Thoracic aorta (tissue), 2 donors: Measurements from ENCODE around the gene ASTL. TPM values are rescaled to one million over a fixed set of nuclear protein-coding genes. Genes with fewer than 3 reads are reported as not detected.

ENCODE experiments used
- ATAC-seq: fragments of 150-250 bp; one replicate; pipeline ENCODE4 v1.8.0; 2017; ENCODE audit warnings: low read depth; ENCODE audit not compliant: insufficient number of reproducible peaks, low FRiP score
- DNase-seq: peaks from one replicate; pipeline ENCODE4 v3.0.0-alpha.2; 2020; ENCODE audit warnings: low spot score
- H3K27ac ChIP-seq, 2 donors: fragments of 200-600 bp; sonication (generic); 1 replicate in 1 of 2; 2 replicates in 1 of 2; pipeline ENCODE4 v1.5.1; 2016; ENCODE audit warnings: mild to moderate bottlenecking in 2 of 2, moderate library complexity in 2 of 2
- H3K27me3 ChIP-seq: fragments of 200-600 bp; sonication (generic); replicated peaks from 2 replicates; pipeline ENCODE4 v1.6.0; 2016; ENCODE audit warnings: mild to moderate bottlenecking; ENCODE audit not compliant: insufficient read depth
- H3K36me3 ChIP-seq: fragments of 200-600 bp; sonication (generic); one replicate; pipeline ENCODE4 v1.5.1; 2016
- H3K4me1 ChIP-seq, 2 donors: fragments of 200-600 bp; sonication (generic); 1 replicate in 1 of 2; 2 replicates in 1 of 2; pipeline versions ENCODE4 v1.5.1 to v1.6.0; 2016; ENCODE audit warnings: low read depth in 2 of 2, mild to moderate bottlenecking in 1 of 2; ENCODE audit not compliant: control insufficient read depth in 1 of 2
- H3K4me3 ChIP-seq: fragments of 200-600 bp; sonication (generic); 2 replicates; pipeline ENCODE4 v1.5.1; 2016; ENCODE audit warnings: mild to moderate bottlenecking
- H3K9me3 ChIP-seq: fragments of 200-600 bp; sonication (generic); 2 replicates; pipeline ENCODE4 v1.5.1; 2016
- CTCF ChIP-seq: fragments of 200-600 bp; sonication (generic); IDR thresholded peaks from one replicate; pipeline ENCODE4 v1.5.1; 2019; ENCODE audit warnings: antibody characterized with exemption
- total RNA-seq, 2 donors: library from RNA; depleted of rRNA; stranded (reverse); fragments of >200 nt; gene quantifications; one replicate each; pipeline versions ENCODE4 v1.1.0 to v1.2.3, GENCODE V29; 2016

Gene ASTL
- total RNA-seq, 2 donors from 2014 or later = not detected

- H3K4me3 ChIP-seq = no peak overlapping the region
- no peaks in the 10 kb centered on the region for H3K36me3 ChIP-seq
- H3K4me1 ChIP-seq = no peaks in the 10 kb centered on the region
- TF ChIP-seq CTCF = no peak
- H3K9me3 ChIP-seq = no peaks in the 10 kb centered on the region
- H3K27ac ChIP-seq = no peak overlapping the region
- ATAC-seq (no peak), DNase-seq (no peak)
- H3K27me3 ChIP-seq = no peaks in the 10 kb centered on the region
Observed at GRCh38 chr2:96123936-96124335, 14.4 kb downstream of the ASTL start.

DNA sequence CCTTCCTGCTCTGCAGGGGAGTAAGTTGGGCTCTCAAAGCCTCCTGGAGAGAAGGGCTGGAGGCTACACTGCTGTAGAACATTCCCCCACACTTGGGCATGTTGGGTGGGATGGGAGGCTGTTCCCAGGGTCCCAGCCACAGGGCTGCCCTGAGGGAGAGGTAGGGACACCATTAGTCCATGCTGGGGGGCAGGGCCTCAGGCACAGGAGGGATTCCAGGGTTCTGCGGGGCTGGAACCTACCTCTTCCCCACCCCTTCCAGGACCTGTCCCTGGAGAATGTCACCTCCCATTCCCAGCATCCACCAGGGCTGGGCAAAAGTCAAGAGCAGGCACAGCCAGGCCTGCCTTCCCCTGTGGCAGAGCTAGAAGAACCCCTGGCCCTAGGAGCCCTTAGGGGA, 15.0 kb downstream of the ASTL start:
- no peaks in the 10 kb centered on the region for H3K27me3 ChIP-seq
- DNase-seq = no peak
- TF ChIP-seq CTCF = no peak
- H3K4me3 ChIP-seq = no peak overlapping the region
- H3K27ac ChIP-seq = no peak overlapping the region
- no peaks in the 10 kb centered on the region for H3K9me3 ChIP-seq
- H3K4me1 ChIP-seq = no peaks in the 10 kb centered on the region
- ATAC-seq = no peak
- no peaks in the 10 kb centered on the region for H3K36me3 ChIP-seq

DNA sequence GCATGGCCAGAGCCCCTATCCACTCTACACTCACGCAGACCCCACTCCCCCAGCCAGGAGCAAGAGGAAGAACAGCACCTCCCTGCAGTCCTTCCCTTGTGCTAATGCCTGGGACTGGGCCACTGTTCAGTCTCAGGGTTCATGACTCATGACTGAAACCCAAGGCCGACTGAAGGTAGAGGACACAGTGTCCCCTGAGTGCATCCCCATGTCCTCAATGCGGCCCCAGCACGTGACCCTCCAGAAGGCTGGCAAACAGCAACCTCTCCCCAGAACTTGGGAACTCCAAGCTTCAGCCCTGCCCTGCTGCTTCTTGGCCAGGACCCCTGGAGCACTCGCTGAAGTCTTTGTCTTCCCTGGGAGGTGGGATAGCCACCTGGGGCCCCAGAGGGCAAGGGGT, 15.9 kb downstream of the ASTL start:
- DNase-seq = no peak
- no peak for ATAC-seq
- Histone ChIP-seq H3K27me3 (no peaks in the 10 kb centered on the region), H3K27ac (no peak overlapping the region), H3K9me3 (no peaks in the 10 kb centered on the region), H3K4me1 (peaks cover 0 to under 1% of the 10 kb centered on the region in 2 donors), H3K4me3 (no peak overlapping the region), H3K36me3 (no peaks in the 10 kb centered on the region)
- no peak for TF ChIP-seq CTCF

- no peak for DNase-seq
- no peak for TF ChIP-seq CTCF
- no peak for ATAC-seq
- Histone ChIP-seq H3K4me3 (no peak overlapping the region), H3K27ac (no peak overlapping the region), H3K9me3 (no peaks in the 10 kb centered on the region), H3K36me3 (no peaks in the 10 kb centered on the region), H3K4me1 (peaks cover 0 to 9% of the 10 kb centered on the region in 2 donors), H3K27me3 (no peaks in the 10 kb centered on the region)
Observed at GRCh38 chr2:96121414-96121813, 16.9 kb downstream of the ASTL start.

DNA sequence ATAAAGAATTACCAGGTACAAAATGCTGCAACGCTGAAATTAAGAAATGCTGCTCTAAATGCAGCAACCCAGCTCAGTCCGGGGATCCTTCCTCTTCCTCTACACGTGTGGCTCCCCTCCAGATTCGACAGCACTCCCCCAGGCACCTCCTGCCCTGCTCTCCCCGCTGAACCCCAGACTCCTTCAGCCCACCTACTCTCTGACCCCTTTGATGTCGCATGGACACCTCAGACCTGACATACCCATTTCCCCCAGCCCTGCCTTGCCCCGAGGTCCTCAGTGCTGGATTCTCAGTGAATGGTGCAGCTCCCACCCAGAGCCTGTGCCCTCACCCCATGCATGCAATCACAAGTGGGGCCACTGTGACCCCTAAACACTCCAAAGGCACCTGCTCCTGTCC, 17.3 kb downstream of the ASTL start:
- Histone ChIP-seq H3K27ac (no peak overlapping the region), H3K27me3 (no peaks in the 10 kb centered on the region), H3K4me3 (no peak overlapping the region), H3K4me1 (peaks cover 3 to 13% of the 10 kb centered on the region in 2 donors), H3K36me3 (no peaks in the 10 kb centered on the region), H3K9me3 (no peaks in the 10 kb centered on the region)
- DNase-seq = no peak
- no peak for ATAC-seq
- TF ChIP-seq CTCF = no peak
